ENCODE measurements around the gene VPS8. TPM values are rescaled to one million over a fixed set of nuclear protein-coding genes. Genes with fewer than 3 reads are reported as not detected.
A peak's percentile ranks its signal among the peaks of the same experiment; 100 is the strongest.
"Not testable (repeated sequence)": the region's sequence is repeated elsewhere in the genome, so short reads cannot be mapped to it uniquely, and the experiment has no call there.

Gene VPS8
- total RNA-seq, 1 donor from 2014 or later, result 94.5 TPM

DNA sequence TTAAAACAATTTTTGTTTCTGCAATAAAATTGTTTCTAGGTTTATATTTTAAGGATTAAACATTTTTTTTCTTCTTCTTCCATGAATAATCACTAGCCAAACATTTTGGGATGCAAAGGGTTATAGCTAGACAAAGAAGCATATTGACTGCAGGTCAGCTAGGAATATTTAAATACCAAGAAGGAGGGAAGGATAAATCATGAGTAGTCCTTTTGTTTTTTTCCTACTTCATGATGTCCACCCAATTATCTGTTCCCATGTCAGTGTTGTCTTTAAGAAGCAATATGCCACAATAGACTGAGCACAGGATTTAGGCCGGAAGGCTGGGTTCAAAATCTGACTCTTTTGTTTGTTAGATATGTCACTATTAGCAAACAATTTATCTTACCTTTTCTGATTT lies 82.1 kb downstream of the VPS8 start:
- TF ChIP-seq, protein P1, sequence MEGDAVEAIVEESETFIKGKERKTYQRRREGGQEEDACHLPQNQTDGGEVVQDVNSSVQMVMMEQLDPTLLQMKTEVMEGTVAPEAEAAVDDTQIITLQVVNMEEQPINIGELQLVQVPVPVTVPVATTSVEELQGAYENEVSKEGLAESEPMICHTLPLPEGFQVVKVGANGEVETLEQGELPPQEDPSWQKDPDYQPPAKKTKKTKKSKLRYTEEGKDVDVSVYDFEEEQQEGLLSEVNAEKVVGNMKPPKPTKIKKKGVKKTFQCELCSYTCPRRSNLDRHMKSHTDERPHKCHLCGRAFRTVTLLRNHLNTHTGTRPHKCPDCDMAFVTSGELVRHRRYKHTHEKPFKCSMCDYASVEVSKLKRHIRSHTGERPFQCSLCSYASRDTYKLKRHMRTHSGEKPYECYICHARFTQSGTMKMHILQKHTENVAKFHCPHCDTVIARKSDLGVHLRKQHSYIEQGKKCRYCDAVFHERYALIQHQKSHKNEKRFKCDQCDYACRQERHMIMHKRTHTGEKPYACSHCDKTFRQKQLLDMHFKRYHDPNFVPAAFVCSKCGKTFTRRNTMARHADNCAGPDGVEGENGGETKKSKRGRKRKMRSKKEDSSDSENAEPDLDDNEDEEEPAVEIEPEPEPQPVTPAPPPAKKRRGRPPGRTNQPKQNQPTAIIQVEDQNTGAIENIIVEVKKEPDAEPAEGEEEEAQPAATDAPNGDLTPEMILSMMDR (IDR thresholded peaks at IDR 0.05; ENCODE audit: partially characterized antibody, unreplicated experiment), result no peak
- no peaks in the 10 kb centered on the region for H3K27me3 Mint-ChIP-seq (ENCODE audit: unreplicated experiment)
- no peaks in the 10 kb centered on the region for H3K9me3 Mint-ChIP-seq (ENCODE audit: unreplicated experiment)
- H3K4me1 Mint-ChIP-seq (ENCODE audit: low read depth, unreplicated experiment), result peaks cover 20% of the 10 kb centered on the region
- H3K27ac Mint-ChIP-seq (ENCODE audit: unreplicated experiment), result peak overlapping the region; percentile 86
- no peak overlapping the region for H3K4me3 Mint-ChIP-seq (ENCODE audit: unreplicated experiment)
- DNase-seq, result no peak
- H3K36me3 Mint-ChIP-seq (ENCODE audit: unreplicated experiment), result no peaks in the 10 kb centered on the region

DNA sequence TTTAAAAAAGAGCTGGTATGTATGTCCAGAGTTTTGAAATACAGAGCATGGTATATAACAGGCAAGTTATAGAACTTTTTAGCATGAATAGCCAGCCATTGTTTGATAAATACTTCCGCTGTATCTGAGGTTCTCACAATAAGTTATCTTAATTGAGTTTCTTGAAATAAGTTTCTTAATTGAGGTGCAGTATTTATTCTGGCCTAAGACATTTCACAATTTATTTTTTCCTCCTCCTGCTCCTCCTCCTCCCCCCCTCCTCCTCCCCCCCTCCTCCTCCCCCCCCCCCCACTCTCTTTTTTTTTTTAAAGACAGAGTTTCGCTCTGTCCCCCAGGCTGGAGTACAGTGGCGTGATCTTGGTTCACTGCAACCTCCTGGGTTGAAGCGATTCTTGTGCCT lies 83.4 kb downstream of the VPS8 start:
- no peak for DNase-seq
- H3K27me3 Mint-ChIP-seq (ENCODE audit: unreplicated experiment), result no peaks in the 10 kb centered on the region
- no peak overlapping the region for H3K4me3 Mint-ChIP-seq (ENCODE audit: unreplicated experiment)
- no peaks in the 10 kb centered on the region for H3K9me3 Mint-ChIP-seq (ENCODE audit: unreplicated experiment)
- no peak overlapping the region for H3K27ac Mint-ChIP-seq (ENCODE audit: unreplicated experiment)
- peaks cover 22% of the 10 kb centered on the region for H3K4me1 Mint-ChIP-seq (ENCODE audit: low read depth, unreplicated experiment)
- H3K36me3 Mint-ChIP-seq (ENCODE audit: unreplicated experiment), result no peaks in the 10 kb centered on the region
- TF ChIP-seq, protein P1 (IDR thresholded peaks at IDR 0.05; ENCODE audit: partially characterized antibody, unreplicated experiment), result no peak

DNA sequence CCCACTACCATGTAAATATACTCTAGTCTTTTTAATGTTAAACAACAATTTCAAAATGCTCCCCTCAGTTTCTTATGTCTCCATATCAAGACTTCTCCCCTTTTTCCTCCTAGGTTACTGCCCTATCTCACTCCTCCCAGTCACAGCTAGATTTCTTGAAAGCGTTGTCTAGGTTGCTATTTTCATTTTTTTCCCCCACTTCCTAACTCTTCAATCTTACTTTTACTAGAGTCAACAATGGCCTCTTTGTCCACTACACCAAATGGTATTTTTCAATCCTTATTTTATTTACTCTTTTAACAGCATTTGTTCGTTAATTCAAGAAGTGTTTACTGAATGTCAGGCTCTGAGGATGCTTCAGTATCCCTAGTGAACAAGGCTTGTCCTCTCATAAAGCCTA lies 84.4 kb downstream of the VPS8 start:
- DNase-seq, result no peak
- no peaks in the 10 kb centered on the region for H3K36me3 Mint-ChIP-seq (ENCODE audit: unreplicated experiment)
- H3K27me3 Mint-ChIP-seq (ENCODE audit: unreplicated experiment), result no peaks in the 10 kb centered on the region
- TF ChIP-seq, protein P1 (IDR thresholded peaks at IDR 0.05; ENCODE audit: partially characterized antibody, unreplicated experiment), result no peak
- no peak overlapping the region for H3K4me3 Mint-ChIP-seq (ENCODE audit: unreplicated experiment)
- H3K27ac Mint-ChIP-seq (ENCODE audit: unreplicated experiment), result no peak overlapping the region
- peaks cover 22% of the 10 kb centered on the region for H3K4me1 Mint-ChIP-seq (ENCODE audit: low read depth, unreplicated experiment)
- no peaks in the 10 kb centered on the region for H3K9me3 Mint-ChIP-seq (ENCODE audit: unreplicated experiment)

DNA sequence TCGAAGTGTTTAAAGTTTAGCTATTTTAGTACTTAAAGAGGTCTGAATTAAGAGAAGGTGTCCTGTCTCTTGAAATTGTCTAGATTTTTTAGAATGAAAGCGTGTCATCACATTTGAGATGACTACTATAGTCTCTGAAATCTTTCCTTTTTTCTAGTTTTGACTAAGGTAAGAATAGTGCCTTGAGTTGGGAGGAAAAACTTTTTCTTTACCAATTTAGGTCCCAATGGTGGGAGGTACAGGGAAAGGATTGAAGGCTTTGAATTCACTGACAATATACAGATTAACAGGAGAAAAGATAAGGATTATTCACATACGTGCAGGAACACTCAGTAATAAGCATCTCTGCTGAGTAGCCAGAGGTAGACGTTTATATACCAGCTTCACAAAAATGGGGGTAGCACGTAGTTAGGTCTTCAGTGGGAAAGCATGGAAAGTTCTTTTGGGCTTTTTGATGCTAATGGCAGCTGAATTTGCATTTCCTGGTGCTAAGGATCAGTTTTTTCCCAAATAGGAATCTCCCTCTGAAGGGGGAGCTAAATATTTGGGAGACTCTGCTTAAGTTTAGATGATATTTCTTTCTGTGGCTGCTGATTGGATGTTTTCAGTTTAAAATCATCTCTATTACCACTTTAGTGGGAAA lies 88.1 kb downstream of the VPS8 start:
- Mint-ChIP-seq H3K4me1 (ENCODE audit: low read depth, unreplicated experiment) (peaks cover 2% of the 10 kb centered on the region), H3K27me3 (ENCODE audit: unreplicated experiment) (no peaks in the 10 kb centered on the region), H3K4me3 (ENCODE audit: unreplicated experiment) (no peak overlapping the region), H3K36me3 (ENCODE audit: unreplicated experiment) (peaks cover 9% of the 10 kb centered on the region), H3K27ac (ENCODE audit: unreplicated experiment) (no peak overlapping the region), H3K9me3 (ENCODE audit: unreplicated experiment) (peaks cover 2% of the 10 kb centered on the region)
- TF ChIP-seq, protein P1 (IDR thresholded peaks at IDR 0.05; ENCODE audit: partially characterized antibody, unreplicated experiment), result no peak
- no peak for DNase-seq

DNA sequence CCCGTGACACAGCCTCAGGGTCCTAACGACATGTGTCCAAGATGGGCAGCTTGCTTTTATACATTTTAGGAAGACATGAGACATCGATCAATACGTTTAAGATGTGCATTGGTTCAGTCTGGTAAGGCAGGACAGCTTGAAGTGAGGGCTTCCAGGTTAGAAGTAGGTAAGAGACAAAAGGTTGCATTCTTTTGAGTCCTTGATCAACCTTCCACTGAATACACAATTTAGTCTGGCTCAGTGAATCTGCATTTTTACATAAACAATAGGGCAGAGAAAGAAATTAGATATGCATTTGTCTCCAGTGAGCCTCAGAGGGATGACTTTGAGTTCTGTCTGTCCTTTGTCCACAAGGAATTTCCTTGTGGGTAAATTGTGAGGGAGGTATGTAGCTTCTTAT lies 95.1 kb downstream of the VPS8 start:
- DNase-seq; H3K4me3 Mint-ChIP-seq (ENCODE audit: unreplicated experiment); H3K27me3 Mint-ChIP-seq (ENCODE audit: unreplicated experiment): not testable (repeated sequence)
- H3K27ac Mint-ChIP-seq (ENCODE audit: unreplicated experiment), result peak overlapping the region; percentile 20
- peaks cover 13% of the 10 kb centered on the region for H3K36me3 Mint-ChIP-seq (ENCODE audit: unreplicated experiment)
- H3K4me1 Mint-ChIP-seq (ENCODE audit: low read depth, unreplicated experiment), result peaks cover 44% of the 10 kb centered on the region
- H3K9me3 Mint-ChIP-seq (ENCODE audit: unreplicated experiment), result peaks cover 11% of the 10 kb centered on the region

Data from glutamatergic neuron (in vitro differentiated cells).